GM21717 (cell line): Measurements from ENCODE around the gene XRCC1.
"Not testable (repeated sequence)": the region's sequence is repeated elsewhere in the genome, so short reads cannot be mapped to it uniquely, and the experiment has no call there.

Experiments used
- ATAC-seq: cut with Tn5 transposase; IDR thresholded peaks from one replicate; pipeline ENCODE4 v1.9.1; 2021; ENCODE audit warnings: mild to moderate bottlenecking, moderate library complexity; ENCODE audit not compliant: unreplicated experiment

The XRCC1 gene

GRCh38 chr19:43525836-43526771, 49.2 kb downstream of the XRCC1 start:
- no peak for ATAC-seq

- no peak for ATAC-seq
Observed at GRCh38 chr19:43524922-43525835, 50.1 kb downstream of the XRCC1 start.

- not testable (repeated sequence) for ATAC-seq
Observed at GRCh38 chr19:43523696-43524095, 51.6 kb downstream of the XRCC1 start.

- ATAC-seq, result no peak
Observed at GRCh38 chr19:43522929-43523328, 52.4 kb downstream of the XRCC1 start.

GRCh38 chr19:43519436-43520088, 55.8 kb downstream of the XRCC1 start:
- no peak for ATAC-seq

- no peak for ATAC-seq
Observed at GRCh38 chr19:43518051-43518450, 57.3 kb downstream of the XRCC1 start.

GRCh38 chr19:43512399-43512798, 62.9 kb downstream of the XRCC1 start:
- ATAC-seq, result not testable (repeated sequence)

GRCh38 chr19:43511324-43511723, 64.0 kb downstream of the XRCC1 start:
- ATAC-seq, result no peak

- ATAC-seq, result no peak
Observed at GRCh38 chr19:43510713-43511112, 64.6 kb downstream of the XRCC1 start.

- ATAC-seq, result no peak
Observed at GRCh38 chr19:43507880-43508279, 67.4 kb downstream of the XRCC1 start.

GRCh38 chr19:43506629-43507028, 68.7 kb downstream of the XRCC1 start:
- no peak for ATAC-seq

GRCh38 chr19:43505941-43506340, 69.4 kb downstream of the XRCC1 start:
- no peak for ATAC-seq

- ATAC-seq, result no peak
Observed at GRCh38 chr19:43505186-43505456, 70.2 kb downstream of the XRCC1 start.

GRCh38 chr19:43504426-43505185, 70.7 kb downstream of the XRCC1 start, which contains the start of gene PHLDB3:
Gene PHLDB3 (minus strand): TSS chr19:43504746. CDS start chr19:43504118, 628 bp downstream.
- ATAC-seq, result peak; percentile 37

- peak; percentile 85 for ATAC-seq
Observed at GRCh38 chr19:43503501-43504425, 71.6 kb downstream of the XRCC1 start.

- ATAC-seq, result no peak
Observed at GRCh38 chr19:43502419-43502976, 72.8 kb downstream of the XRCC1 start.

- ATAC-seq, result no peak
Observed at GRCh38 chr19:43501661-43502418, 73.5 kb downstream of the XRCC1 start.

- ATAC-seq, result no peak
Observed at GRCh38 chr19:43499042-43499441, 76.3 kb downstream of the XRCC1 start.
